Spleen (tissue), 7 donors: ENCODE results near the gene CPN2.

Source experiments
- POLR2A ChIP-seq, 3 donors: fragments of 450-650 bp; IDR thresholded peaks; one replicate each; pipeline ENCODE4 v1.5.1; 2017; ENCODE audit warnings: antibody characterized with exemption in 3 of 3, mild to moderate bottlenecking in 1 of 3
- POLR2AphosphoS5 ChIP-seq, 3 donors: sonication (generic); formaldehyde crosslinking; IDR thresholded peaks; one replicate each; pipeline ENCODE4 v1.5.1; 2017; ENCODE audit warnings: antibody characterized with exemption in 3 of 3
- TF ChIP-seq, protein P1 (sequence below), 11 experiments: fragments of 200-600 bp in 7 of 11; fragments of 450-650 bp in 4 of 11; sonication (generic) in 4 of 11; IDR thresholded peaks in 8 of 11; conservative IDR thresholded peaks in 3 of 11; 1 replicate in 7 of 11; 2 replicates in 4 of 11; pipeline versions ENCODE4 v1.4.0 to v1.8.0; 2016 to 2021; ENCODE audit warnings: antibody characterized with exemption in 11 of 11, inconsistent platforms in 4 of 11, mild to moderate bottlenecking in 1 of 11
- donor health status: DM: no; HTN: no; CAD: no; lungs with moderate emphysema.
- donor health status: DM: no; HTN: no; CAD: no.
- donor health status: DM: no; HTN: no; CAD: no.

DNA sequence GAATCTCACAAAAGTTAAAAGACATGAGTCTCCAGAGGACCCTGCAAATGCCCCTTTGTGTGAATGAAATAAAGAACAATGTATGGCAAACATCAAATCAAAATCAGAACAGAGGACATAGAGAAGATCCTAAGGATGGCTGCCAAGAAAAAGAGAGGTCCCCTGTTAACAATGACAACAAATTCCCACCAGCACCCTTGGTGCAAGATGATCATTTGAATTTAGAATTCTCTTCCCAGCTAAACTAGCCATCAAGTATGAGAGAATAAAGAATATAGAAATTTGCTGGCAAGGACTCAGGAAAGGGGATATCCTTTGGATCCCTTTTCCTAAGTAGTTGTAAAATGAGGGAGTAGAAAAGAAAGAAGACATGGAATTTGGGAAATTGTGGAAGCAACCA, 39.7 kb upstream of the CPN2 start:
- TF ChIP-seq, protein P1, sequence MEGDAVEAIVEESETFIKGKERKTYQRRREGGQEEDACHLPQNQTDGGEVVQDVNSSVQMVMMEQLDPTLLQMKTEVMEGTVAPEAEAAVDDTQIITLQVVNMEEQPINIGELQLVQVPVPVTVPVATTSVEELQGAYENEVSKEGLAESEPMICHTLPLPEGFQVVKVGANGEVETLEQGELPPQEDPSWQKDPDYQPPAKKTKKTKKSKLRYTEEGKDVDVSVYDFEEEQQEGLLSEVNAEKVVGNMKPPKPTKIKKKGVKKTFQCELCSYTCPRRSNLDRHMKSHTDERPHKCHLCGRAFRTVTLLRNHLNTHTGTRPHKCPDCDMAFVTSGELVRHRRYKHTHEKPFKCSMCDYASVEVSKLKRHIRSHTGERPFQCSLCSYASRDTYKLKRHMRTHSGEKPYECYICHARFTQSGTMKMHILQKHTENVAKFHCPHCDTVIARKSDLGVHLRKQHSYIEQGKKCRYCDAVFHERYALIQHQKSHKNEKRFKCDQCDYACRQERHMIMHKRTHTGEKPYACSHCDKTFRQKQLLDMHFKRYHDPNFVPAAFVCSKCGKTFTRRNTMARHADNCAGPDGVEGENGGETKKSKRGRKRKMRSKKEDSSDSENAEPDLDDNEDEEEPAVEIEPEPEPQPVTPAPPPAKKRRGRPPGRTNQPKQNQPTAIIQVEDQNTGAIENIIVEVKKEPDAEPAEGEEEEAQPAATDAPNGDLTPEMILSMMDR (IDR thresholded peaks at IDR 0.05 in 8 of 11, conservative IDR thresholded peaks at IDR 0.05 in 3 of 11): no peak
- TF ChIP-seq POLR2A (IDR thresholded peaks at IDR 0.05) (no peak), POLR2AphosphoS5 (IDR thresholded peaks at IDR 0.05) (no peak)
